Keratinocyte (primary cell): Measurements from ENCODE around the gene FAM210B. TPM values are rescaled to one million over a fixed set of nuclear protein-coding genes. Genes with fewer than 3 reads are reported as not detected.

Experiments
- DNase-seq: peaks from one replicate; pipeline ENCODE4 v3.0.0-alpha.2; 2011; ENCODE audit warnings: low read depth, missing footprints, low spot score
- FAIRE-seq: peaks from 2 replicates; lab custom pipeline; 2011; peaks lifted over from hg19 to GRCh38; lab: Jason Lieb, UNC
- H2AFZ ChIP-seq: 2 replicates; pipeline ENCODE4 v1.6.0; 2012; ENCODE audit warnings: low read length, control low read depth, inconsistent platforms; ENCODE audit not compliant: control insufficient read depth
- H3K27ac ChIP-seq: 2 replicates; pipeline ENCODE4 v1.5.1; 2011; ENCODE audit warnings: low read length; ENCODE audit not compliant: control insufficient read depth, insufficient read depth
- H3K27me3 ChIP-seq: 3 replicates; pipeline ENCODE4 v1.6.0; 2011; ENCODE audit warnings: low read length; ENCODE audit not compliant: control insufficient read depth, insufficient read depth; ENCODE audit errors: extremely low read depth
- H3K36me3 ChIP-seq, 2 experiments: 2 replicates in 1 of 2; 3 replicates in 1 of 2; pipeline ENCODE4 v1.5.1; 2011; ENCODE audit warnings: low read length in 2 of 2, mild to moderate bottlenecking in 1 of 2; ENCODE audit not compliant: control insufficient read depth in 2 of 2, insufficient read depth in 2 of 2; ENCODE audit errors: extremely low read depth in 1 of 2
- H3K4me1 ChIP-seq: 3 replicates; pipeline ENCODE4 v1.5.1; 2011; ENCODE audit warnings: low read length; ENCODE audit not compliant: control insufficient read depth, insufficient read depth; ENCODE audit errors: extremely low read depth
- H3K4me2 ChIP-seq: 3 replicates; pipeline ENCODE4 v1.6.0; 2011; ENCODE audit warnings: low read depth, low read length; ENCODE audit not compliant: control insufficient read depth, insufficient read depth; ENCODE audit errors: extremely low read depth
- H3K4me3 ChIP-seq, 3 experiments: fragments of 200-600 bp in 1 of 3; sonication (generic) in 1 of 3; 2 replicates in 2 of 3; 3 replicates in 1 of 3; pipeline ENCODE4 v1.5.1; 2011 to 2016; ENCODE audit warnings: low read length in 3 of 3, mild to moderate bottlenecking in 3 of 3, control low read depth in 2 of 3, inconsistent platforms in 1 of 3, low read depth in 1 of 3, mixed read lengths in 1 of 3, mixed run types in 1 of 3, moderate library complexity in 1 of 3; ENCODE audit not compliant: control insufficient read depth in 2 of 3, insufficient read depth in 2 of 3; ENCODE audit errors: extremely low read depth in 1 of 3
- H3K79me2 ChIP-seq: 2 replicates; pipeline ENCODE4 v1.6.0; 2012; ENCODE audit warnings: low read length; ENCODE audit not compliant: control insufficient read depth, insufficient read depth
- H3K9ac ChIP-seq: 3 replicates; pipeline ENCODE4 v1.6.0; 2011; ENCODE audit warnings: low read length; ENCODE audit not compliant: control insufficient read depth, insufficient read depth; ENCODE audit errors: extremely low read depth
- H3K9me1 ChIP-seq: 3 replicates; pipeline ENCODE4 v1.6.0; 2011; ENCODE audit warnings: low read length; ENCODE audit not compliant: control insufficient read depth, insufficient read depth; ENCODE audit errors: extremely low read depth
- H3K9me3 ChIP-seq: 2 replicates; pipeline ENCODE4 v1.5.1; 2012; ENCODE audit warnings: low read depth, low read length; ENCODE audit not compliant: control insufficient read depth
- H4K20me1 ChIP-seq: 3 replicates; pipeline ENCODE4 v1.6.0; 2011; ENCODE audit warnings: low read length; ENCODE audit not compliant: control insufficient read depth, insufficient read depth; ENCODE audit errors: extremely low read depth
- EZH2 ChIP-seq: IDR thresholded peaks from one replicate; pipeline ENCODE4 v1.6.1; 2012; ENCODE audit warnings: inconsistent platforms, mild to moderate bottlenecking, low read length, moderate library complexity
- dilution Hi-C: fragments of 300-500 bp; cut with MboI; formaldehyde crosslinking; loops from one replicate; pipeline ENCODE4 v1.7.0; 2020; ENCODE audit warnings: low sequenced_read_pairs; ENCODE audit not compliant: extremely low pct_ligation_motif_present
- polyA plus RNA-seq, 5 experiments: library from polyadenylated mRNA; depleted of rRNA in 3 of 5; stranded (reverse) in 3 of 5; stranded (forward) in 1 of 5; unstranded in 1 of 5; fragments of >200 nt; gene quantifications; 1 replicate in 1 of 5; 2 replicates in 3 of 5; 3 replicates in 1 of 5; pipeline versions ENCODE4 v1.2.1 to v1.2.3, GENCODE V29; 2011 to 2012; ENCODE audit warnings: missing spikeins in 2 of 5, low read depth in 1 of 5, low replicate concordance in 1 of 5
- TF ChIP-seq, protein P1 (sequence below), 3 experiments: IDR thresholded peaks in 1 of 3; conservative IDR thresholded peaks in 1 of 3; optimal IDR thresholded peaks in 1 of 3; 2 replicates in 2 of 3; 3 replicates in 1 of 3; pipeline versions ENCODE3 to v1.5.1; 2011; ENCODE audit warnings: low read length in 3 of 3, mild to moderate bottlenecking in 3 of 3, moderate library complexity in 2 of 3, control low read depth in 1 of 3, inconsistent platforms in 1 of 3; ENCODE audit not compliant: insufficient read depth in 2 of 3; ENCODE audit errors: extremely low read depth in 1 of 3

FAM210B gene
- polyA plus RNA-seq, 1 donor (not counting 4 experiments of a cell fraction or from before 2014, with no cell fraction given) = 34.5 TPM

GRCh38 chr20:56372850-56373249 is 14.1 kb downstream of the FAM210B start:
- peaks cover 2% of the 10 kb centered on the region for H3K9me1 ChIP-seq
- dilution Hi-C loops = no loop called here
- no peak overlapping the region for H2AFZ ChIP-seq
- no peak overlapping the region for H3K9ac ChIP-seq
- H3K27me3 ChIP-seq = no peaks in the 10 kb centered on the region
- H3K4me3 ChIP-seq = no peak overlapping the region
- H3K4me2 ChIP-seq = no peak overlapping the region
- no peaks in the 10 kb centered on the region for H3K9me3 ChIP-seq
- FAIRE-seq (no peak), DNase-seq (no peak)
- H3K36me3 ChIP-seq = peaks cover 6 to 20% of the 10 kb centered on the region in 2 experiments
- H3K4me1 ChIP-seq = peaks cover 4% of the 10 kb centered on the region
- H4K20me1 ChIP-seq = no peaks in the 10 kb centered on the region
- H3K79me2 ChIP-seq = peaks cover 21% of the 10 kb centered on the region
- TF ChIP-seq, protein P1, sequence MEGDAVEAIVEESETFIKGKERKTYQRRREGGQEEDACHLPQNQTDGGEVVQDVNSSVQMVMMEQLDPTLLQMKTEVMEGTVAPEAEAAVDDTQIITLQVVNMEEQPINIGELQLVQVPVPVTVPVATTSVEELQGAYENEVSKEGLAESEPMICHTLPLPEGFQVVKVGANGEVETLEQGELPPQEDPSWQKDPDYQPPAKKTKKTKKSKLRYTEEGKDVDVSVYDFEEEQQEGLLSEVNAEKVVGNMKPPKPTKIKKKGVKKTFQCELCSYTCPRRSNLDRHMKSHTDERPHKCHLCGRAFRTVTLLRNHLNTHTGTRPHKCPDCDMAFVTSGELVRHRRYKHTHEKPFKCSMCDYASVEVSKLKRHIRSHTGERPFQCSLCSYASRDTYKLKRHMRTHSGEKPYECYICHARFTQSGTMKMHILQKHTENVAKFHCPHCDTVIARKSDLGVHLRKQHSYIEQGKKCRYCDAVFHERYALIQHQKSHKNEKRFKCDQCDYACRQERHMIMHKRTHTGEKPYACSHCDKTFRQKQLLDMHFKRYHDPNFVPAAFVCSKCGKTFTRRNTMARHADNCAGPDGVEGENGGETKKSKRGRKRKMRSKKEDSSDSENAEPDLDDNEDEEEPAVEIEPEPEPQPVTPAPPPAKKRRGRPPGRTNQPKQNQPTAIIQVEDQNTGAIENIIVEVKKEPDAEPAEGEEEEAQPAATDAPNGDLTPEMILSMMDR (optimal IDR thresholded peaks at IDR 0.05 in 1 of 3, IDR thresholded peaks at IDR 0.05 in 1 of 3, conservative IDR thresholded peaks at IDR 0.05 in 1 of 3; ENCODE audit: extremely low read depth in 1 of 3, insufficient read depth in 2 of 3, low read length in 3 of 3) = no peak
- TF ChIP-seq EZH2 = no peak
- no peak overlapping the region for H3K27ac ChIP-seq

GRCh38 chr20:56373942-56374341 is 15.2 kb downstream of the FAM210B start:
- H3K4me2 ChIP-seq = no peak overlapping the region
- no peaks in the 10 kb centered on the region for H3K9me3 ChIP-seq
- peak; percentile 70 for FAIRE-seq

More at GRCh38 chr20:56373942-56374341, 15.2 kb downstream of the FAM210B start:
- Histone ChIP-seq H3K9me1 (peaks cover 2% of the 10 kb centered on the region), H2AFZ (no peak overlapping the region), H3K27ac (no peak overlapping the region), H3K9ac (no peak overlapping the region), H3K4me1 (peaks cover 4% of the 10 kb centered on the region), H4K20me1 (no peaks in the 10 kb centered on the region), H3K36me3 (peaks cover 6 to 22% of the 10 kb centered on the region in 2 experiments), H3K4me3 (no peak overlapping the region), H3K79me2 (peaks cover 27% of the 10 kb centered on the region), H3K27me3 (no peaks in the 10 kb centered on the region)
- DNase-seq = peak; percentile 74
- dilution Hi-C loops = no loop called here
- TF ChIP-seq EZH2 = no peak
- TF ChIP-seq, protein P1 (optimal IDR thresholded peaks at IDR 0.05 in 1 of 3, IDR thresholded peaks at IDR 0.05 in 1 of 3, conservative IDR thresholded peaks at IDR 0.05 in 1 of 3; ENCODE audit: extremely low read depth in 1 of 3, insufficient read depth in 2 of 3, low read length in 3 of 3) = no peak
